GM18517 (cell line): ENCODE results near the gene ISOC1.
A peak's percentile ranks its signal among the peaks of the same experiment; 100 is the strongest.

Experiments
- ATAC-seq: cut with Tn5 transposase; IDR thresholded peaks from one replicate; pipeline ENCODE4 v1.9.1; 2021; ENCODE audit warnings: mild to moderate bottlenecking, moderate library complexity; ENCODE audit not compliant: unreplicated experiment

Gene ISOC1

GRCh38 chr5:129094087-129094923, at the start of gene ISOC1:
Gene ISOC1, plus strand, starts transcription at chr5:129094749. Its CDS starts 18 bp downstream, at chr5:129094767.
- peak; percentile 78 for ATAC-seq

GRCh38 chr5:129046151-129046550, 48.4 kb upstream of the ISOC1 start:
- no peak for ATAC-seq

GRCh38 chr5:129048509-129048908, 46.0 kb upstream of the ISOC1 start:
- ATAC-seq: no peak

GRCh38 chr5:129049126-129049799, 45.3 kb upstream of the ISOC1 start:
- no peak for ATAC-seq

GRCh38 chr5:129051283-129051682, 43.3 kb upstream of the ISOC1 start:
- no peak for ATAC-seq

GRCh38 chr5:129053438-129053837, 41.1 kb upstream of the ISOC1 start:
- no peak for ATAC-seq

- ATAC-seq: no peak
Observed at GRCh38 chr5:129057329-129057728, 37.2 kb upstream of the ISOC1 start.

GRCh38 chr5:129061849-129062248, 32.7 kb upstream of the ISOC1 start:
- ATAC-seq: no peak

- ATAC-seq: no peak
Observed at GRCh38 chr5:129063483-129064113, 31.0 kb upstream of the ISOC1 start.

GRCh38 chr5:129065721-129066120, 28.8 kb upstream of the ISOC1 start:
- ATAC-seq: no peak

- no peak for ATAC-seq
Observed at GRCh38 chr5:129067745-129068144, 26.8 kb upstream of the ISOC1 start.

GRCh38 chr5:129069292-129069691, 25.3 kb upstream of the ISOC1 start:
- peak; percentile 80 for ATAC-seq

GRCh38 chr5:129073111-129073510, 21.4 kb upstream of the ISOC1 start:
- ATAC-seq: no peak

- ATAC-seq: no peak
Observed at GRCh38 chr5:129074903-129075302, 19.6 kb upstream of the ISOC1 start.

- ATAC-seq: no peak
Observed at GRCh38 chr5:129077433-129078075, 17.0 kb upstream of the ISOC1 start.

GRCh38 chr5:129078247-129078646, 16.3 kb upstream of the ISOC1 start:
- ATAC-seq: no peak

- no peak for ATAC-seq
Observed at GRCh38 chr5:129078660-129079059, 15.9 kb upstream of the ISOC1 start.

- ATAC-seq: no peak
Observed at GRCh38 chr5:129079496-129079895, 15.1 kb upstream of the ISOC1 start.

- ATAC-seq: no peak
Observed at GRCh38 chr5:129080766-129081165, 13.8 kb upstream of the ISOC1 start.

GRCh38 chr5:129082225-129083136, 12.1 kb upstream of the ISOC1 start:
- ATAC-seq: no peak
